SKM-1 treated with dmso at 0.1 percent for 144 hours (cell line): ENCODE data around the gene MAST4.
"Not testable (repeated sequence)": the region's sequence is repeated elsewhere in the genome, so short reads cannot be mapped to it uniquely, and the experiment has no call there.

ENCODE experiments used
- DNase-seq: peaks from one replicate; lab custom pipeline; 2025; ENCODE audit not compliant: unreplicated experiment; lab: John Stamatoyannopoulos, UW

The MAST4 gene

DNA sequence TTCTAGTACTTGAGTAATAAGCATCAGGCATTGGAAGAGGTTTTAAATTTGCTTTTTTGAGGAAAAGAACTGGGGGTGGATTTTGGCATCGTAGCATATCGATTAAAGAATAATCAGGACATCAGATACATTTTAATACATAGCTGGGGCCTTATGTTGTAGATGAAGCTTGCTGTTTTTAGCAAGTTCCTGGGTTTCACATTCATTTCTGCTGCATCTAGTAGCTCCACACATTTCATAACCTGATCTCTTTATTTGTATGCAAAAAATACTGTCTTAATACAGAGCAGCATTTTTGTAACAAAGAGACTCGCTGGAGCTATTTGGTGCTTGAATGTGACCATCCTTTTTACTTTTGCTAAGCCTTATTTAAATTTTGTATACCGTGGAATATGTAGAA lies 571.9 kb downstream of the MAST4 start:
- no peak for DNase-seq

DNA sequence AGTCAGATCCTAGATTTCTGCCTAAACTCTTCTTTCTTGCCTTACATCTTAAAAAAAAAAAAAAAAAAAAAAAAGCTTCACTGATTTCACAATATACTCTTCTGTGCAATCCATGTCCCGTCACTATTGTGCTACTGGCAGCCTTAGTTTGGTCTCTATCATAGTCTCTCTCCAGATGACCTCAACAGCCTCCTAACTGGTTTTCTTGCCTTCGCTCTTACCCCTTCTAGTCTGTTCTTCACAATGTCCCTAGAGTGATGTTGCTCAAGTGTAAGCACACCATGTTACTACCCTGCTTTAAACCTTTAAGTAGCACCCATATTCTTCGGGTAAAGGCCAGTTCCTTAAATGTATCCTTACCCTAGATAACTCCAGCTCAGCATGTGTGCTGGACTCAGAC lies 574.6 kb downstream of the MAST4 start:
- DNase-seq: no peak

DNA sequence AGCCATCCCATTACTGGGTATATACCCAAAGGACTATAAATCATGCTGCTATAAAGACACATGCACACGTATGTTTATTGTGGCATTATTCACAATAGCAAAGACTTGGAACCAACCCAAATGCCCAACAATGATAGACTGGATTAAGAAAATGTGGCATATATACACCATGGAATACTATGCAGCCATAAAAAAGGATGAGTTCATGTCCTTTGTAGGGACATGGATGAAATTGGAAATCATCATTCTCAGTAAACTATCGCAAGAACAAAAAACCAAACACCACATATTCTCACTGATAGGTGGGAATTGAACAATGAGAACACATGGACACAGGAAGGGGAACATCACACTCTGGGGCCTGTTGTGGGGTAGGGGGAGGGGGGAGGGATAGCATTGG lies 577.2 kb downstream of the MAST4 start:
- DNase-seq: not testable (repeated sequence)

DNA sequence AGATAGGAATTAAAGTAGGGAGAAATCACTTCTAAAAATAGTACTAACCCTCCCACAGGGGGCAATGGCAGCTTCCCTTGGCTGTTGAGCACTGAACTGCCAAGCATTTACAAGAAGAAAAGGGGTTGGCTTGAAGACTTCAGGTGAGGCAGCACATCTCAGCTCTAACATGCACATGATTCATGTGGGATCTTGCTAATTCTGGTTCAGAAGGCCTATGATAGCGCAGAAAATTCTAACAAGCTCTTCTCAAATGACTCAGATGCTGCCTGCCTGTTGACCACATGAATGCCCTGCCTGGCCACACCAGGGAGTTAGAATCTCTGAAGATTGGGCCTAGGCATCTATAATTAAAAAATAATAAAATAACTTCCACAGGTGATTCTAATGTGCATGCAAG lies 577.8 kb downstream of the MAST4 start:
- no peak for DNase-seq

DNA sequence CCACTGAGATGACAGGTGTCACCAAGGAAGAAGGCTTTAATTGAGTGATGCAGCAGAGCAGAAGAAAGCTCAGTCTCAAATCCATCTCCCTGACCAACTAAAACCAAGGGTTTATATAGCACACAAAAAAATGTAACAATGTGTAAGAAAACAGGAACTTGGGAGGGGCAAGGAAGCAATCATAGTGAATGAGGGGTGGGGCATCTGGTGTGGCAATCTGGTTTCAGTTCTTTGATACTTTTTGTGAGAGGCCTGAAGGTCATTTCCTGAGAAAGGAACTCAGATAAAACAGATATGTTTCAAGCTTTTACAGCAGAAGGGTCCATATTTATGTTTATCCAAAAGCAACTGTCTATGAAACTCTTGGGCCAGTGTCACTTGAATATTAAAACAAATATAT lies 580.7 kb downstream of the MAST4 start:
- DNase-seq: no peak

DNA sequence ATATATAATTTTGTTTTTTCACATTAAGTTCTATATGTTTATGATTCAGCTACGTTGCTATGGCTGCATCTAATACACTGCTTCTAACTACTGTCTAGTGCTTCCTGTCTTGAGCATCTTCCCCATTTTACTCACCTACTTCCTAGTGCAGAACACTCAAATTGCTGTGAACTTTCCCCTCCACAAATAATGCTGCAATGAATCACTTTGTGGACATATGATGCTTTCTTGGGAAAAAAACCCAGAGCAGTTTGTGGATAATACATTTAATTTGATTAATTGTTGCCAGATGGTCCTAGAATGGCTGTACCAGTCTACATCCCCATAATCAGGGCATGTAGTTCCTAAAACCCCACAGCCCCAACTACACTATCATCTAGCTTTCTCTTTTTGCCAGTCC lies 581.9 kb downstream of the MAST4 start:
- peak; percentile 25 for DNase-seq

DNA sequence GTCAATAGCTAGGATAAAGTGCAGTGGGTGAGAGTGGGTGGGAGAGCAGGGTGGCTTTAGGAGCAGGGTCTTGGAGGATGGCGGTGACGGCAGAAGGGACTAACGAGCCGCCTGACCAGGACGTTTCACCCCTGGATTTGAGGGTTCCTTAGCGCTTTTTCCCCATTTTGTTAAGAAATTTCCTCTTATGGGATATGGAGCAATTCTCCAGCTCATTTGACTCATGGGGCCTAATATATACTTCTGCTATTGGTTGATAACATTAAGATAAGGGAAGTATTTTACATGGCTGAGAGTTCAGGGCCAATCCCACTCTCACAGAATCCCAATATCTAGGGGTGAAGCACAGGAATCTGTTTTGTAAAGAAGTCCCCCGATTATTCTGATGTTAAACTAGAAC lies 582.8 kb downstream of the MAST4 start:
- DNase-seq: no peak

DNA sequence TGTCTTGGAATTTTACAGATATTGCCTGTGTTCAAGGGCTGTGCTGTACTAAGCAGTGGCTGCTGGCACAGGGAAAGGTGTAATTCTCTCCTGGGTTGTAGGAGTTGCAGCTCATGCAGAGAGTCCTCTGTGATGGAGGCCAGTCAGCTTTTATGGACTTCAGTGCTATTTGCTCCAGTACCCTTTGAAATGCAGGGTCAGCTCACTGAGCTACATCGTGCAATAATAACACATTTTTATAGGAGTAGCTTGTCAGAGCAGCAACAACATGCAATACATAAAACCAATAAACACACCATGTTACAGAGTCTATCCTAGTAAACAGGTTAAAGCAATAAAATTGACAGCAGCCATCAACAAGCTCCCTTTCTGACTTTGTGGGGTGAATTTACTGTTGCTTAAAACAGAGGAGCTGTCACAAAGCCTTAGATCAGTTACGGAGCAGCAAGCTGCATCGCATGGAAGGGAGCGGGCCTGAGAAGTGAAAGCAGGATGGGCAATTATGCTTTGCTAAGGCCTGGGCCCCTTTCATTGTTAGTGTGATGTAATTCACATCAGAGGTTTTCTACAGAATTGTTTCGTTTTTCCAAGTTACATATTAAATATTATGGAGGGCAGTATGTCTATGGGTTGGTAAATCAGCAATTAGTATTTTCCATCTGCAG lies 583.6 kb downstream of the MAST4 start:
- no peak for DNase-seq

DNA sequence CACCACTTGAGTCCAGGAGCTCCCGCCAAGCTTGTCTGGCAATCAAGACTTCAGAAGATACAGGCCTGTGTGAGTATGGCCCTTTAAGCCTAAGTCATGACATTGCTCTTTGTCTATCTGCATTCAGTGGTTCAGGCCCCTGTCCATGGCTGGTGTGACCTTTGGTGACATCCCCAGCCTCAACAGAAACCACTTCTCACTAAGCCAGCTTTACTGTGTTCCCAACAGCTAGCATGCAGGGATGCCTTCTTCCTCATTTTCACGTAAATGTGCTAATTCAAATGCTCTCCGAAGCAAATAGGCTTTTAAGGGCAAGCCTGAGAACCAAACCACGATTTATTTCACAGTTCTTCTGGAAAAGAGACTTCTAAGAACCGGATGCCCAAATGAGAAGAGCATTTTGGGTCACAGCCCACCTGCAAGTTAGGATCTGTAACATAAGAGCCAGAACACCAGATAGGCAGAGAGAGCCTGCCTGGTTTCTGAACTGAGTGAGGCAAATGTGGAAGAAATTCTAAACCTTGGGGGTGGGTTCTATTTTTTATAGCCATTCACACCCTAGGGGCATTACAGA lies 585.5 kb downstream of the MAST4 start:
- peak; percentile 94 for DNase-seq

DNA sequence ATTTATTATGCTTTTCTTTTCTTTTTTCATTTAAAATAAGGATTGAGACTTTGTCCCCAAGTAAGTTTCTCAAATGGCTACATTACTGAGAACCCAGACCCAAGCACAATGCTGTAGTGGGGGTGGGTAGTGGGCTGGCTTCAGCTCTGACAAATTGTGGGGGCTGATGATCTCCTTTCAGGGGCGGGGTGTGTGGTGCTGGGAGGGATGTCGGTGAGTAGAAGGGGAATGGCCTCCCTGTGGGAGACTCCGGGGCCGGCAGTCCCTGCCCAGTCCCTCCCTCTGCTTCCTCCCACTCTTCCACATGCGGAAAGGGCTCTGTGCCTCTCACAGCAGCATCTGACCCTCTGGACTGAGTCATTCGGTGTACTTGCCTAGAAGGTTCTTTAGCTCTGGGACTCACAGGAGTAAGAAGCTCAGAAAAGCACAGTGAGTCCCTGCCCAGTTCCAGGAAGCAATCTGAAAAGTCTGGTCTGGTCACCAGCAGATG lies 586.2 kb downstream of the MAST4 start:
- no peak for DNase-seq

DNA sequence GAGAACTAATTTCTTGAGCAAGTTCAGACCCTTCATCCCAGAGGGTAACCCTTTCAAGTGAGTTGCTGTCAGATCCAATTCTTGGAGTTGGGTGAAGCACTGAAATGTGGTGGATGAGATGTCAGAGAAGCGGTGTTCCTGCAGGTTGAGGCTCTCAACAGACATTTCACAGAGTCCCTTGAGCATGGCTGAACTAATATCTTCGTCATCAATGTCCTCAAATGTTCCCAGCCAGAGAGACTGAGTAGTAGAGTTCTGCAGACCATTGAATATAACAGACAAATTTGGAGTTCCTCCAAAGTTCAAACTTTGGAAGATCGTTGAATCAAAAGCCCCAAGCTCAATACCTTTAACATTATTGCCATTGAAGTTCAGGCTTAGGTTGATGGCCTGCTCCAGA lies 587.7 kb downstream of the MAST4 start:
- DNase-seq: no peak

DNA sequence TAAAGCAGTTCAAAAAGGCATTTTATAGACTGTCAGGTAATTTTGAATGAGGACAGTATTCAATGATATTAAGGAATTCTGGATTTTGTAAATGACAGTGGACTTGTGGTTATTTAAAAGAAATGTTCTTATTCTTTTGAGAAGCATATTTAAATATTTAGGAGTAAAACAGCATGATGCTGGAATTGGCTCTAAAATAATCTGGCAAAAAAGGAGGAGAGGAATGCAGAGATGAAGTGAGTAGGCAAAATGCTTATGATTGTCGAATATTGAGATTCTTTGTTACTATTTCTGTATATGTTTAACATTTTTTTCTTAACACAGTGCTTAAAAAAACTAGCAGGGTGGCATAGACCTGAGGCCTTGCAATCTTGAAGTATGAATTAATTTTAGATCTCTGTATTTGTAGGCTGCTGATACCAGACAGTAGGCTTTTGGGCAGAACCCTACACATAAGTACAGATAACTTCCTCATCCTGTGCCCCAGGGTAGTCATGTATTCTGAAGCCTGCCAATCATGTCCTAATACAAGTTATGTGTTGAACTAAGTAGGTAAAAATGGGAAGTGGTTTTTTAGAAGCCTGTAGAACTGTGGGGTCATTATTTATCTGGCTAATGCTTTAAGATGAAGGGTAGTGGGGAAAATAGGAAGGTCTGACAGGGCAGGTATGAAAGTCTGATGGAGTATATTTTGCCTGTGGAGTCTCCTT lies 591.0 kb downstream of the MAST4 start:
- peak; percentile 41 for DNase-seq

DNA sequence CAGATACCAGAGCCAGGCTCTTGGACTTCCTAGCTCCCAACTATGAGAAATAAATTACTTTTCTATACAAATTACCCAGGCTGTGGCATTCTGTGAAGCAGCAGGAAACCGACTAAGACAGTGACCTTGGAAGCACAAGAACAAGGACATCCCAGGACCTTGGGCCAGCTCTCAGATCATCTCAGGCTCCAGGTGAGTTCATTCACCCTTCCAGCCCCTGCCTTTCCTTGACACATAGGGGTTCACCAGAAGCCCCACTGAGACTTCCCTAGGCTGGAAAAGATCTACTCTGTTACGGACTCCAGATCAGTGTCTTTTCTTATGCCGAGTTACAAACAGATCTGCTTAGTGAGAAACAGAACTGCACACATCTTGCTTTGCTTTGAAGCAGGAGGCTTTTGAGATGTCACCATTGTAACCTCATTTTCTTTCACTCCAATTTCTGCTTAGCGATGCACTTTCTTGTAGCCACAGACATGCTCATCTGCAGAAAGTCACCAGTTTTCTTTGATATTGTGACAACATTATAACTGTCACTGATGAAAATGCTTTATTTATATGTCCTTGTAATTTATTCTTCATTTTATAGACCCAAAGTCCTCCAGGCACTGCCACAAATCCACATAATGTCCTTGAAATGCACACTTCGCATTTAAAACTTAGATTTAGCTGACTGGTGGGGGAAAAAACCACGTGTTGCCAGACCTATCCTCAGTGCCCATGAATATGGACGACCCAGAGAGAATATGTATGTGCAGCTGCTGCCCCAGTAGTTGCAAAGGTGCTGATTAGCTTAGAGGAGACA lies 592.3 kb downstream of the MAST4 start:
- DNase-seq: no peak

DNA sequence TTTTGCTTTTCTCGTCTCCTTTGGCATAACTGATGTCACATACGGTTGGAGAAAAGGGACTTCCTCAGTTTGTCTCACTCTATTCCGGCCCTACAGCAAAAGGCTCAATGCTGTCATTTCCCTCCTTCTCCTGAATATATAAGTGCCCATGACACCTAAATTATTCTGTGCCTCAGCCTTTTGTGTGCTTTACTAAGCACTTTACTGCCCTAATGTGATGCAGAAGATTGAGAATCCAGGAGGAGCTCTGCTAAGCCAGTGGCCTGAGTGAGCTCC lies 592.8 kb downstream of the MAST4 start:
- no peak for DNase-seq

DNA sequence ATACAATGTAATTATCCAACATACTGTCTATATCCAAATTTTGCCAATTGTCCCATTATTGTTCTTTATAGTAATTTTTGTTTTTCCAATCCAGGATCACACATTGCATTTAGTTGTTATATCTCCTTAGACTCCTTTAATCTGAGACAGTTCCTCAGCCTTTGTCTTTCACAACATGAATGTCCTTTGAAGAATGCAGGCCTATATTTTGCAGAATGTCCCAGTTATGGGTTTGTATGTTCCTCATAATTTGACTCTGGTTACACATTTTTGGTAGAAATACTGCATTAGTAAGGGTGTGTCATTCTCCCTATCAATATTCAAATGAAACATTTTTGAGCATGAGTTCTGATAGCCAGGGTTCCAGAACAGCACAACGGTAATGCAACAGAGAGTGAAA lies 593.7 kb downstream of the MAST4 start:
- DNase-seq: no peak

DNA sequence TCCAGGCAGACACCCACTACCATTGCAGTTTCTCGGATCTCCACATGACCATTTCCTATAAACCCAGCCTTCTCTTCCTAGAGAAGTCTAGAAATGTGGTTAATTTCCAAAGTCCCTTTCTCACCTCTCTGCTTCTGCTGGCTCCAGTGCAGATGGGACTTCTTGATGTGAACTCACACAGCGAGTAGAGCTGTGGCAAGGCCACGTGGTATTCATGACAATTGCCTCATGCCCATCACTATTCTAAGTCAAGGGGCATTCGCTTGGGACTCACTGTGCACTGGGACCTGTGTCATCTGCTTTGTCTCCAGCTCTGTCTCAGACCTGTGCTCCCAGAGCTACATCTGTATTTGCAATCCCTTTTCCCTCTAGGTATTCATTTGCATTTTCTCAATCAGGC lies 594.2 kb downstream of the MAST4 start:
- DNase-seq: no peak

DNA sequence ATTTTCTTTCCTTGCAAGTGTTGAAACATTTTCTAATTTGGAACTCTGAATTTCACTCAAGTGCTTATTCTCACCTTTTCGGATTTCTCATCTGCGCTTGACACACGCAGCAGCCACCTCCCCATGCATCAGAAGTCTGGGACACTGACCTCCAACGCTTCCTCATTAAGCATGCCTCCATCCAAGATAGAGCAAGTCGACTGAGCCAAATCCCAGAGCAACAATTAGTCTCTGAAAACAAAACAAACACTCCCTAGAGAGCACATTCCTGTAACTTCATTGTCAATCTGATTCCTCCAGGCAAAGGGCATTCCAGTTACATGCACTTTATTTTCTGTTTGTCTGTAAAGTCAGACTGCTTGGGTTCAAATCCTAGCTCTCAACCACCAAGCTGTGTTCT lies 594.7 kb downstream of the MAST4 start:
- no peak for DNase-seq

DNA sequence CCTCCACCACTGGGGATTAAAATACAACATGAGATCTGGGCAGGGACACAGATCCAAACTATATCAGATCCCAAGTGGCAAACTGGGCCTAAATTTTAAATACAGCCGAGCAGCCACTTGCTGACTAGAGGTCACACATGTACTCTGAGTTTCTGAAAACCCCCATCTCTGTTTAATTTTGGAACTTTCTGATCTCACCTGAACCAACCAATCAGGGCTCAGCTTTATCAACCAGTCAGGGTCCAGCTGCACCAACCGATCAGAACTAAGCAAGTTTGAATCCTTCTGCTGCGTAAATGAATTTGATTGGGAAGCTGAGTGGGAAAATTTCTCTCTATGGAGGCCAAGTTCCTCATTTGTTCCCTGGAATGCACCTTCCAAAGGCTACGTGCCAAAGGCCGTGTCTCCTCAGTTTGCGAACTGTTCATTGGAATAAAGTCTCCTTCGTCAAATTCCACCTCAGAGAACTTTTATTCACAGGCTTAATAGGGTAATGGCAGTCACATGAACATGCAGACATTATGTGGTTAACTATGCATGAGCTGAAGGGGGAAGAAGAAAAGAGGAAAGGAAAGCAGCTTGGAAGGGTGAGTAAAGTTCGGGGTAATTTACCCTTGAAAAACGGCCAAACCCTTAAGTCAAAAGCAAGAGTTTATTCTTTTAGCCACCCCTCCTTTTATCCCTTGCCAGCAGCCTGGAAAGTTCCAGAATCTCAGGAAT lies 596.7 kb downstream of the MAST4 start:
- peak; percentile 68 for DNase-seq

DNA sequence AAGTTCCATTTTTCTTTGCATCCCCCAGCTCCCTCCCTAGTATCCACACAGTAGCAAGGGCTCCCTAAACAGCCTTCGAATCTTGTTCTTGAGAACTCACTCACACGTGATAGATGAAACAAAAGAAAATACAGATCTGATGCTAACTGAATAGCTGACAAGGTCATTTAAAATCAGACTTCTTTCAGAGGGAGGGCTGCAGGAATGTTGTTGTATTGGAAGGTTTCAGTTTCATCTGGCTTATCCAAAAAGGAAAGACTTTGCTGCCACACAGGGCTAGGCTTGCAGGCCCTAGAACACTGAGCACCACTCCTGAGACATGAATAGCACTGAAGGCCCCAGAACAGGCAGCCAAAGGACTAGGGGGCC lies 597.2 kb downstream of the MAST4 start:
- no peak for DNase-seq

DNA sequence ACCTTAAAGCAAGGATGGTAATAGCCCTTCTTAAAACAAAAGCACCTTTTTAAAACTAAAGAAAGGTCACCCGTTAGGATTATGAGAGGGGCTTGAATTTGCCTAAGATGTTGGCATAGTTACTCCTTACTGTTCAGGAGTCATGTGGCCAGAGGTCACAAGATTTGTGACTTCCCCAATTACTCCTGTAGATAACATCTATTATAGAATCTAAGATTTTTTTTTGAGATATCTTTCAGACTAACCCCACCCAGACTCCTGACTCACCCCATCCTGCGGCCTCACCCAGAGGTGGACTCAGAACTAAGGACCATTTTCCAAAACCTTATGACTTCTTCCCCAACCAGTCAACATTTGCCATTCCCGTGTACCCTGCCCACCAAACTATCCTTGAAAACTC lies 598.0 kb downstream of the MAST4 start:
- no peak for DNase-seq
